Epithelial cell of proximal tubule (primary cell): ENCODE results near the gene RALGPS2. TPM values are rescaled to one million over a fixed set of nuclear protein-coding genes. Genes with fewer than 3 reads are reported as not detected.

Experiments used
- DNase-seq: peaks from one replicate; pipeline ENCODE4 v3.0.0-alpha.2; 2011; ENCODE audit warnings: low read depth
- H3K4me3 ChIP-seq: 2 replicates; pipeline ENCODE4 v1.5.1; 2011; ENCODE audit warnings: low read depth, mild to moderate bottlenecking, low read length
- total RNA-seq: library from RNA; depleted of rRNA; stranded (reverse); fragments of >200 nt; gene quantifications from 2 replicates; pipeline ENCODE4 v1.2.3, GENCODE V29; 2015
- TF ChIP-seq, protein P1 (sequence below): conservative IDR thresholded peaks from 2 replicates; pipeline ENCODE4 v1.5.1; 2012; ENCODE audit warnings: low read depth, mild to moderate bottlenecking, low read length

The RALGPS2 gene
- total RNA-seq, 1 donor from 2014 or later = 15.0 TPM

DNA sequence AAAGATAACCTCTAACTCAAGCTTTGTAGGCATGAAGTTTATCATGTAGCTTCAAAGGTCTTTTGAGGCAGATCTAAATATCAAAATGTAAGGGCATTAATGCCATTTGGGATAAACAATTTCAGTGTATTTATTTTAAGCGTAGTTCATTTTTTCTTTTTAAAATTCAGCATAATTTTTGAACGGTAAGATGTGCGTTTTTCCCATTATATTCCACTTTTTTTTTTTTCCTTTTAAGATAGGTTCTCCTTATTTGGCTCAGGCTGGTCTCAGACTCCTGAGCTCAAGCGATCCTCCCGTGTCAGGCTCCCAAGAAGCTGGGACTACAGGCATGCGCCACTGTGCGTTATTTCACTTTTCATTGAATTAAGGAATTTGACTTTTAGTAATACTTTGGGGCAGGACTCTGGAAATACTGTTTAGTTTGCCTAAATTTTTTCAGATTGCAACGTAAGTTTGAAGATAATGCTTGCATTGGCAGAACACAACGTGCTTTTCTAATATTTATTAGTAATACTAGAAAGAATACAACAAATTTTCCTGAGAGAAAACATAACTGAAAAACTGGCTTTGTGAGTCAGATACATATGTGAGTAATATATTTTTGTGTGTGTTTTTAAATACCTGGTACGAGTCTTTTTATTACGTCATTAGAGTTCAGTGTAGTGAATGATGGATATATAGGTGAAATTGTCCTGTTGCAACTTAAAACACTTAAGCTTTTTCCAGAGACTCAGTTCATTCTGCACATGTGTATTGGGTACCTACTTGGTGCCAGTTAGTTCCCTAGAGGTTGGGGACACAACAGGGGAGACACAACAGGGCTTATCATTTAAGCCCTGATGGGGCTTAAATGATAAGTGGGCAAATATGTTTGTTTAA, 2.2 kb downstream of the RALGPS2 start:
- peak overlapping the region; percentile 80 for H3K4me3 ChIP-seq
- TF ChIP-seq, protein P1, sequence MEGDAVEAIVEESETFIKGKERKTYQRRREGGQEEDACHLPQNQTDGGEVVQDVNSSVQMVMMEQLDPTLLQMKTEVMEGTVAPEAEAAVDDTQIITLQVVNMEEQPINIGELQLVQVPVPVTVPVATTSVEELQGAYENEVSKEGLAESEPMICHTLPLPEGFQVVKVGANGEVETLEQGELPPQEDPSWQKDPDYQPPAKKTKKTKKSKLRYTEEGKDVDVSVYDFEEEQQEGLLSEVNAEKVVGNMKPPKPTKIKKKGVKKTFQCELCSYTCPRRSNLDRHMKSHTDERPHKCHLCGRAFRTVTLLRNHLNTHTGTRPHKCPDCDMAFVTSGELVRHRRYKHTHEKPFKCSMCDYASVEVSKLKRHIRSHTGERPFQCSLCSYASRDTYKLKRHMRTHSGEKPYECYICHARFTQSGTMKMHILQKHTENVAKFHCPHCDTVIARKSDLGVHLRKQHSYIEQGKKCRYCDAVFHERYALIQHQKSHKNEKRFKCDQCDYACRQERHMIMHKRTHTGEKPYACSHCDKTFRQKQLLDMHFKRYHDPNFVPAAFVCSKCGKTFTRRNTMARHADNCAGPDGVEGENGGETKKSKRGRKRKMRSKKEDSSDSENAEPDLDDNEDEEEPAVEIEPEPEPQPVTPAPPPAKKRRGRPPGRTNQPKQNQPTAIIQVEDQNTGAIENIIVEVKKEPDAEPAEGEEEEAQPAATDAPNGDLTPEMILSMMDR = no peak
- DNase-seq = no peak

DNA sequence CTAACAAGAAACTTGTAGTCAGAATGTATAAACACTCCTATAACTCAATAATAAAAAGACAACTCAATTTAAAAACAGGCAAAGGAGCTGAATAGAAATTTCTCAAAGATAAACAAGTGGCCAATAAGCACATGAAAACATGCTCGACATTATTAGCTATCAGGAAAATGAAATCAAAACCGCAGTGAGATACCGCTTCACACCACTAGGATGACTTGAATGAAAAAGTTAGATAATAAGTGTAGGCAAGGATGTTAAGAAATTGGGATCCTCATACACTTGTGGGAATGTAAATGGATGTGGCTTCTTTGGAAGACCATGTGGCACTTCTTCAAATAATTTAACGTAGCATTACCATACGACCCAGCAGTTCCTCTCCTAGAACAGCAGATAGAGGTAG, 8.9 kb downstream of the RALGPS2 start:
- H3K4me3 ChIP-seq = no peak overlapping the region
- DNase-seq = no peak
- TF ChIP-seq, protein P1 = peak; percentile 26

DNA sequence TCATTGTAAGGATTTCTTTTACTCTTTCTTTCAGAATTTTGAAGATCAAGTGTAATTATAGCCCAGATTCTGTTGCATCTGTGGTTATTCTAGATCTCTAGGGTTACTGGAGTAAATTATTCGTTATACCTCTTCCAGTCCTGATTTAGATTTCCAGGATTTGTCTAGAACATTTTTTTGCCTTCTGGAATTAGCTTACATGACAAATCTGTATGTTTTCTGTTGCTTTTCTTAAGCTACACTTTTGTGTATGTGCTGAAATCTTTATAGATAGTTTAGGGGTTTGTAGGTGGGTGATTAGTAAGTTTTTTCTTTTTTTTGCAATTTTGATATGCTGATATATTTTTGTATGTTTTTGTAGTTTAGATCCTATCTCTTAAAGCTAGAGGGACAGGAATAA, 13.7 kb downstream of the RALGPS2 start:
- no peak overlapping the region for H3K4me3 ChIP-seq
- DNase-seq = no peak
- TF ChIP-seq, protein P1 = no peak

DNA sequence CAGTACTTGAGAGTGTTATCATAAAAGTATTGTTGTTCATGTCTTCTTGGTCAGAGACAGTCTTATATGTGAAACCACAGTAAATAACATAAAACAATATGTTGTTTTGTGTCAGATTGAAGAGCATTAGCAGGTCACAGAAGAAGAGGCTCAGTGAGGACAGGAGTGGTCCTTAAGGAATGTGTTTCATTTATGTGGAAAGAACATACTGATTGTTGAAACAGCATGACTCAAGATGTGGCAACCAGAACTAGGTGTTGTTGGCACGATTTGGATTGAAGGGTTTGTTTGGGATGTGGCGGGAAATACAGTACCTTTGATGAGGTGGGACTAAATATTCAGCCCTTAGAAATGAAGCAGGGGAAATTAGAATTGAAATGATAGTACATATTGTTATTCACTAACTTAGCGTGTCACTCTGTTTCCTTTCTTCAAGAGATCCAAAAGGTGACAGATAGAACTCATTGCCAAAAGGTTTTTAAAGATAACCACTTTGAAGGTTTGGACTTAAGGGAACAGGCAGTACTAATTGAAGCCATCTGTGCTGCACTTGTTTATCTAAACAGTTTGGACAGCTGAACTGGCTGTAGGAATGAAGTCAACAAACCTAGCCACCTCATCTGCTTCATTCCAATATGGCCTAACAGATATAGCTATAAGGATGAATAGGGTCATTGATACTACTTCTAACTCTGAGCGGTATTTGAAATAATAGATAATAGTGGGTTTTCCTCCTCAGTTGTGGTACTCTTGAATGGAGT, 14.4 kb downstream of the RALGPS2 start:
- no peak for DNase-seq
- TF ChIP-seq, protein P1 = no peak

DNA sequence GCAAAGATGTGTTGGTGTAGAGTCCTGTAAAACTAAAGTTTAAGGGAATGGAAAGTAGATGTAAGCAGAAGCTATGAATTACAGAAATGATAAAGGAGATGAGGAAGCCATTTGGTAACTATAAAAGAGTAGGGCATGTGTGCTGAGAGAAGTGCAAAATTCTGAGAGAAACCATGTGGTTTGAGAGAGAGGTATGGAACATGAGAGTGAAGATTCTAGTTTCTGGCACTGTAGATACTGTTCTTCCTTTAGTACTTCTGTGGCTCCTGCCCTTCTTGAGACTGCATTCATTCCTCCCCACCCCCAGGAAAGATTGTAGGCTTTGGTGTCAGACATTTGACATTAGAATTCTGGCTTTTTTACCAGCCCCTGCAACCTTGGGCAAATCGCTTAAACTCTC, 15.4 kb downstream of the RALGPS2 start:
- H3K4me3 ChIP-seq = no peak overlapping the region
- DNase-seq = no peak
- TF ChIP-seq, protein P1 = no peak

More for the DNA sequence above, 14.4 kb downstream of the RALGPS2 start:
- H3K4me3 ChIP-seq = no peak overlapping the region

DNA sequence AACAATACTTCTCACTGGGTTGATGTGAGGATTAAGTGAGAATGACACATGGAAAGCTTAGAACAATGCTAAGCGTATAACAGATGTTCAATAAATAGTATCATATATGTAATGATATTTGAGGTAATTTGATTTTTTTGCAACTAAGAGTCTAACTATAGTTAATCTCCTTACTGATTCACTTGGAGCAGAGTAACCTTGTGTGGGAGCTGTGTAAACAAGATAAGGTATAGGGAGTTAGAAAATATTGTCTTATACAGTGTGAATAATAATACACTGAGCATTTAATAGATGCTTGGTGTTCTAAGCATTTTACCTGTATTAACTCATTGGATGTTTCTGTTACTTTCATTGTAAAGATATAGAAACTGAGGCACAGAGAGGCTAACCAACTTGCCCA, 15.9 kb downstream of the RALGPS2 start:
- no peak for DNase-seq
- TF ChIP-seq, protein P1 = no peak
- H3K4me3 ChIP-seq = no peak overlapping the region
